ENCODE data around the gene TCEA2. TPM values are rescaled to one million over a fixed set of nuclear protein-coding genes. Genes with fewer than 3 reads are reported as not detected.
A peak's percentile ranks its signal among the peaks of the same experiment; 100 is the strongest.

The TCEA2 gene
- total RNA-seq = 15.1 TPM

DNA sequence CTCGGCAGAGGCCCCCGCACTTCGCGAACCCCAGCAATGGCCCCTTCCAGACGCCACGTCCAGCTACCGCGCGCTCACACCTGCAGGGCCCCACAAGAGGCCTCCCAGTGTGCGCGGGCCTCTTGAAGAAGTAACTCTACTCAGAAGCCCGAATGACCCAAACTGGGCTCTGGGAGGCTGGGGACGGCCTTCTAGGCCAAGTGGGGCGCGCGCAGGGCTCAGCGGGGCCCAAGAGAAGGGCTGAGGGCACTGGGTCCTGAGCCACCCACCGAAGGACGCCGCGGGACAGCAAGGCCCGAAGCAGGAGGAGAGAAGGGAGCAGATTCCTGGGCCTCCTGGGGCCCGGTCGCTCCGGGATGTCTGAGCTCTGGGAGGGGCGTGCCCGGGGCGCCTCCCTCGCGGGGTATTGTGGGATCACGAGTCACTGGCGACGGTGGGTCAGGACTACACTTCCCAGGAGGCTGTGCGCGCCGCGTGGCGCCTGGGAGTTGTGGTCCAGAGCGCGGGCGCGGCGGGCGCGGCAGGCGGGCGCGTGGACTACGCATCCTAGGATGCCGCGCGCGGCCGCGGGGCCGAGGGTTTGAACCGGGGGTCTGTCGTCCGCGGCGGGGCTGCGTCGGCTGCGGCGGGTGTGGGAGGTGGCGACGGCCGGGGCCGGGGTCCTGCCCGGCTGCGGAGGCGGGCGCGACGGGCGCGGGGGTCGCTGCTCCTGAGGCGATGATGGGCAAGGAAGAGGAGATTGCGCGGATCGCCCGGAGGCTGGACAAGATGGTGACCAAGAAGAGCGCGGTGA is at the start of gene TCEA2:
TCEA2 (plus strand) TSS at position 603 of the 793 bp plus-strand sequence; CDS start at position 718, 115 bp downstream.
- DNase-seq = peak; percentile 93

GRCh38 chr20:64015635-64016034 is 47.4 kb upstream of the TCEA2 start:
- no peak for DNase-seq

GRCh38 chr20:64021124-64021975 is 41.6 kb upstream of the TCEA2 start:
- no peak for DNase-seq

DNA sequence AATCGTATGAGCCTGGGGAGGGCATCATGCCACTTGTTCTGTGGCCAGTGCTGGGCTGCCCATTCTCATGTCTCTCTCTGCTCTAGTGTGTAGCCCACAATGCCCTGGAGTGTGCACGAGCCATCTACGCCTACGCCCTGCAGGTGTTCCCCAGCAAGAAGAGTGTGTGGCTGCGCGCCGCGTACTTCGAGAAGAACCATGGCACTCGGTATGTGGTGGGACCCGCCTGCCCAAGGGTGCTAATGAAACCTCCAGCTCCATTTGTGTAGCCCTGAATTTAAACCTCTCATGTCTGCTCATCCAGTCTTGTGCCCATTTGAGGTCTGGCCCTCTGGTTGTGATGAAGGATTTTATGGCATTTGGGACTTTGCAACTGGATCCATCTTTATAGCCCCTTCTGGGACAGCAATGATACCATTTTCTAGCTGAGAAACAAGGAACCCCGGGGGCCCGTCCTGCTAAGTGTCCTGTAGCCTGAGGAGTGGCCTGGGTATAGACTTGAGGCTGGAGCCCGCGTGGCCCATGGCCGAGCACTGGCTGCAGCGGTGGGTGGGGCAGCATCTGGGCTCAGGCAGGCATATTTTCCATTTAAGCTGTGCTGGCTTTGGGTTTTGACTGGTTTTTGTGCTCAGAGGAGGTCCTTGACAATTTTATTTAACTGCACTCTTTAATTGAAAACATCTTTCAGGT is 40.2 kb upstream of the TCEA2 start:
- no peak for DNase-seq

GRCh38 chr20:64023361-64024140 is 39.4 kb upstream of the TCEA2 start:
- DNase-seq = no peak

GRCh38 chr20:64024141-64024990 is 38.6 kb upstream of the TCEA2 start:
- DNase-seq = no peak

DNA sequence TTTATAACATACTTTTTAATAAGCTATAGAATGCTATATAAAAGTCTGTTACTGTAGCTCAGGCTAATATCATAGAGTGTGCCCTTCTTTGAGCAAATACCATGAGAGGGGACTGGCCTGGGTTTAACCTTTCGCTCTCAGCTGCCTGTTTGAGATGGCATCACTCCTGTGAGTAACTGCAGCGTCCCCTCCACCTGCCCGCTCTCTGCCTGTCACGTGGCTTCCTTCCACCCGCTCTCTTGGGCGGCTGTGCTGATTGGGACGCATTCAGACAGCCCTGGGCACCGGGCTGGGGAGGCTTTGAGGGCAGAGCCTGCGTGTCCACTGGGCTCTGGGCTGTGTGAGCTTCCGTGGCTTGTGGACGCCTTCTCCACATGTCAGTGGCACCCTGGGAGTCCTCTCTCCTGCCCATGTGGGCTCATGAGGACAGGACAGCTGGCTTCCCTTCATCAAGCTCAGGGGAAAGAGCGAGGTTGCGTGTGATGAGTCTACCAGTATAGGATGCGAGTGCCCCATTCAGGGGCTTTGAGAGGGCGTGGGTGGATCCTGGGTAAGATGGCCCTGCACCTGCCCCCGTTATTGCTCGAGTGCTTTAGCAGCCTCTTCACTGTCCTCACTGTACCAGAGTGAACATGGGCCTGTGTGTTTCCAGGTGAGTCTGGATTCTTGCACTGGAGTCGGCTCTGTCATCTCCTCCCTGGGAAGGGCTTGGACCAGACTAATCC is 37.7 kb upstream of the TCEA2 start:
- no peak for DNase-seq

DNA sequence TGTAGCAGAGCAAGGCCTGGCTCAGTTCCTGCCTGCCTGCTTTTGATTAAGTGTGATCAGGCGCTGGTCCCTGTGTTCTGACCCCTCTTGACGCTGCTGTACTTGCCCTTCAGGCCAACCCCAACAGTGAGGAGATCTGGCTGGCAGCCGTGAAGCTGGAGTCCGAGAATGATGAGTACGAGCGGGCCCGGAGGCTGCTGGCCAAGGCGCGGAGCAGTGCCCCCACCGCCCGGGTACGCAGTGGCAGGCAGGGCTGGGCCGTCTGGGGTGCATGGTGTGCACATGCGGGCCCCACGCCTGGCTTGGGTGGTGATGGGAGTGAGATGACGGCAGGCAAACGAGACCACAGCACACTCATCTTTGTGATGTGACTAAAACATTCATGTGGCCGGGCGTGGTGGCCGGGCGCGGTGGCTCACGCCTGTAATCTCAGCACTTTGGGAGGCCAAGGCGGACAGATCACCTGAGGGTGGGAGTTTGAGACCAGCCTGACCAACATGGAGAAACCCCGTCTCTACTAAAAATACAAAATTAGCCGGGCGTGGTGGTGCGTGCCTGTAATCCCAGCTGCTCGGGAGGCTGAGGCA is 37.1 kb upstream of the TCEA2 start:
- DNase-seq = no peak

DNA sequence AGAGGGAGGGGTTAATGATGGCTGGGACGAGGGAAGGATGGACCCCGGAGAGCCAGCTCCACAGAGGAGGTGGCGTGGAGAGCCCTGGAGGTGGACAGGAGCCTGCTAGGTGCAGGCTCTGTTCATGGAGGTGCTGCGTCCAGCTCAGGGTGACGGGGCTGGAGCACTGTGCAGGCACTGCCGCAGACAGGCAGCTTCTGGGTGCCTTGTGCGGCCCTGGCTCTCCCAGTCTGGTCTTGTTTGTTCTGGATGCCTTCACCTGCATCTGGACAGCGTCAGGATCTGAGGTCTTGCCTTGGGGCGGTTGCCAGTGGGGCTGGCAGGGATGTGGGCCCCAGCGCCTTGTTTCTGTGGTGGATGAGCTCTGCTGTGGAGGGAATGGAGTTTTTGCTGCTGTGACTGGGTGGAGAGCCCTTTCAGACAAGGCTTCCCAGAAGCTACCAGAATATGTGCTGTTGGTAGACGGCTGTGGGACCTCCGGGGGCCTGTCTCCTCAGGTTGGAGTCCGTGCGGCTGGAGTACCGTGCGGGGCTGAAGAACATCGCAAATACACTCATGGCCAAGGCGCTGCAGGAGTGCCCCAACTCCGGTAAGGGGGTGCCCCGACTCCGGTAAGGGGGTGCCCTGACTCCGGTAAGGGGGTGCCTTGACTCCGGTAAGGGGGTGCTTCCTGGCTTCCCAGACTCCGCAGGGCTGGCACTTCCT is 34.9 kb upstream of the TCEA2 start:
- DNase-seq = no peak

DNA sequence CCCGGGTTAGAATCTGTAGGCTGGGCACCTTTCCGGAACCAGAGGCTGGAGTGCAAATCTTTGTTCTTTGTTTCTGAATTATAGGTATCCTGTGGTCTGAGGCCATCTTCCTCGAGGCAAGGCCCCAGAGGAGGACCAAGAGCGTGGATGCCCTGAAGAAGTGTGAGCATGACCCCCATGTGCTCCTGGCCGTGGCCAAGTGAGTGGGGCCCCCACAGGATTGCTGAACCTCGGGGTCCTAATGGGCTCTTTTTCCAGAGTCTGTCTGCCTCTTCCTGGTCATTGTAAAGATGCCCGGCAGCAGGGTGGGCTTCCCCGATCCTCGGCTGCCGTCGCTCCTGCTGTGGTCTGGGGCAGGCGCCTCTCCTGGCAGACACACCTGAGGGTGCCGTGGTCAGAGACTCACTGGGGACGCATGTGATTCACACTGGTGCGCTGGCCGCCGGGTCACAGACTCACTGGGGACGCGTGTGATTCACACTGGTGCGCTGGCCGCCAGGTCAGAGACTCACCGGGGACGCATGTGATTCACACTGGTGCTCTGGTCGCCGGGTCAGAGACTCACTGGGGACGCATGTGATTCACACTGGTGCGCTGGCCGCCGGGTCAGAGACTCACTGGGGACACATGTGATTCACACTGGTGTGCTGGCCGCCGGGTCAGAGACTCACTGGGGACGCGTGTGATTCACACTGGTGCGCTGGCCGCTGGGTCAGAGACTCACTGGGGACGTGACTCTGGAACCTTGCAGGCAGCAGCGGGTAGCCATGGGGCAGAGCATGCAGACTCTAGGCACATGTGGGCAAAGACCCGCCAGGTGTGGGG is 33.5 kb upstream of the TCEA2 start:
- no peak for DNase-seq

GRCh38 chr20:64030371-64031134 is 32.4 kb upstream of the TCEA2 start:
- DNase-seq = no peak

DNA sequence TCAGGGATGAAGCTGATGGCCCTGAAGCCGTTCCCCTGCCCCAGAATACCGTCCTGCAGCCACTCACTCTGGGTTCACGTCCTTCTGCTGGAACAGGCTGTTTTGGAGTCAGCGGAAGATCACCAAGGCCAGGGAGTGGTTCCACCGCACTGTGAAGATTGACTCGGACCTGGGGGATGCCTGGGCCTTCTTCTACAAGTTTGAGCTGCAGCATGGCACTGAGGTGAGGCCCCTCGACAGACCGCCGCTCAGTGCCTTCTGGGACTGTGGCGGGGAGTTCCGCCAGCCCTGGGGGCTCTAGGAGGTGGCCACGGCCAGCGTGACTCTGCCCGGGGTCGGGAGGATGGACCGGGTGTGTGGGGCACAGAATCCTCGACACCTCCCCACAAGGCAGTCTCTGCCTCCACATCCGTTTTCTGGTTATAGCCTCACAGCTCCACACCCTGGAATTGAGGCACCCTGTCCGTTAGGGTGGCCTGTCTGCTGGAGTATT is 31.1 kb upstream of the TCEA2 start:
- DNase-seq = no peak

DNA sequence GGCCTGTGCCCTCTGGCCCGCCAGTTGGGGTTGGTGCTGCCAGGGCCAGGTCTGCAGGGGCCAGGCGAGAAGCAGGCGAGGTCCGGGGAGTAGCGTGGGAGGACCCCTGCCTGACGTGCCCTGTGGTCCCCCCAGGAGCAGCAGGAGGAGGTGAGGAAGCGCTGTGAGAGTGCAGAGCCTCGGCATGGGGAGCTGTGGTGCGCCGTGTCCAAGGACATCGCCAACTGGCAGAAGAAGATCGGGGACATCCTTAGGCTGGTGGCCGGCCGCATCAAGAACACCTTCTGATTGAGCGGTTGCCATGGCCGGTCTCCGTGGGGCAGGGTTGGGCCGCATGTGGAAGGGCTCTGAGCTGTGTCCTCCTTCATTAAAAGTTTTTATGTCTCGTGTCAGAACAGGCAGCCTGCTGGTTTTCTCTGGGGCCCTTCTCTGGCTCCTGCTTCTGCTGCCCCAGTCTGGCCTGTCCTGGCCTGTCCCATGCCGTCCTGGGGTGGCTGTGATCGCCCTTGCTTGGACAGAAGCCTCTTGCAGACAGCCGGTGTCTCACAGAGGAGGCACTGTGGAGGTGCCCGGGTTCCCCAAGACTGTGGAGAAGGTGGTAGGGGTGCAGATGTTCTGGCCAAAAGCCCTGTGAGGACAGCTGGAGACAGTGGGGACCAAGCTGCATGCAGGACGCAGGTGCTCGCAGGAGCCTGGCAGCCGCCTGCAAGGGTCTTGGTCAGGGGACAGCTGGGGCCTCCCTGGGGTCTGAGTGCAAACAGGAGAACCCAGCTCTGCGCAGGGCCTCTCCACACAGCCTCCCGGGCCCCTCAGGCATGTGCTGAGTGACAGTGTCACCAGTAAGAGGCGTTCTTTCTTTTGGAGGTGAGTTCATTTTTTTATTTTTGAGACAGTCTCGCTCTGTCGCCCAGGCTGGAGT is 30.0 kb upstream of the TCEA2 start:
- DNase-seq = no peak

DNA sequence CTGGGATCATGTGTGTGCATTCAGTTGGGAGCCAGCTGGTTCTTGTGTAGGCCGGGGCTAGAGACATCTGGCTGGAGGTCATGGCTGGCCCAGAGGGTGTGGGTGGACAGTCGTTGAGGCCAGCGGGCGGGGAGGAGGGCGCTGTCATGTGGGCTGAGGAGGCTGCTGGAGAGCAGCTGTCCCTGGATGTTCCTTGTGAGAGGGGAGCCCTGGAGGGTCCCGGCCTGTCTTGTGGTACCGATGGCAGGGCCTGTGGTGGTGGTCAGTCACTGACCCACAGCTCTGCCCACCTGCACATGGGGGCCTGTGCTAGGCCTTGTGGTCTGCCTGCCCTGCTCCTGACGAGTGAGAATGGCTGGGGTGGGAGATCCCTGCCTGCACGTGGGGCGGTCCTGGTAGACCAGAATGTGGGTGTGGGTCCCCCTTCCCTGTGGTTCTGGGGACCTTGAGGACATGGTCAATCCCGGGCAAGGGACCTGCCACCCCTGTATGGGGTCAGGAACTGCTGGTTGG is 29.0 kb upstream of the TCEA2 start:
- no peak for DNase-seq

GRCh38 chr20:64035066-64035932 is 27.7 kb upstream of the TCEA2 start:
- DNase-seq = no peak

Data from skin of body (tissue), 2 donors.